GM19328 (cell line): ENCODE results near the gene SP100.
"Not testable (repeated sequence)": the region's sequence is repeated elsewhere in the genome, so short reads cannot be mapped to it uniquely, and the experiment has no call there.

Experiments used
- ATAC-seq: cut with Tn5 transposase; IDR thresholded peaks from one replicate; pipeline ENCODE4 v1.9.1; 2021; ENCODE audit warnings: mild to moderate bottlenecking, moderate library complexity; ENCODE audit not compliant: unreplicated experiment

The SP100 gene

GRCh38 chr2:230418341-230419016 lies 2.5 kb downstream of the SP100 start:
- no peak for ATAC-seq

DNA sequence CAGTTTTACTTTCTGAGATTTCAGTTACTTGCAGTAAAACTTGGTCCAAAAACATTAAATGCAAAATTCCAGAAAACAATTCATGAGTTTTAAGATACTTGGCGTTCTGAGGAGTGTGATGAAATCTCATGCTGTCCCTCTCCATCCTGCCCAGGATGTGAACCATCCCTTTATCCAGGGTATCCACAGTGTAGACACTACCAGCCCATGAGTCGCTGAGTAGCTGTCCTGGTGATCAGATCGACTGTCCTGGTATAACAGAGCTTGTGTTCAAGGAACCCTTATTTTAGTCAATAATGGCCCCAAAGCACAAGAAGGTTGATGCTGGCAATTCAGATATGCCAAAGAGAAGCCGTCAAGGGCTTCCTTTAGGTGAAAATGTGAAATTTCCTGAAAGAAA lies 3.2 kb downstream of the SP100 start:
- ATAC-seq: no peak

DNA sequence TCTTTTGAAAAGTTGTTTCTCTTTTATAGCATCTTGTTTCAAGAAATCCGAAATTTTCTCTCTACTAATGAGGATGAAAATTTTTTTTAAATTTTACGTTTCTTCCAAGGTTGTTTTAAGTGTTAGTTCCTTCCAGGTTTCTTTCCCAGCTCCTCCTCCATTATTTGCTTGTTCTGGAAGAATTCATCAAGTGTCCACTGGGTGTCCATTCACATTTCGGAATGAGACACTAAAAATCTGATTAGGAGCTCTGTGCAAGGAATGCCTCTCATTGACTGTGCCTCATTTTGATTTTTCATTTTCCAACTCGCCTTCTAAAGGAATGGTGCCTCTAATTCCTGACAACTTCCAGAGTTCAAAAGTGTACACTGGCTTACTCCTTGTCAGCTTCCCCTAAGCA lies 6.1 kb downstream of the SP100 start:
- ATAC-seq: no peak

- no peak for ATAC-seq
These were observed 8.0 kb downstream of the SP100 start for GRCh38 chr2:230423851-230424458.

DNA sequence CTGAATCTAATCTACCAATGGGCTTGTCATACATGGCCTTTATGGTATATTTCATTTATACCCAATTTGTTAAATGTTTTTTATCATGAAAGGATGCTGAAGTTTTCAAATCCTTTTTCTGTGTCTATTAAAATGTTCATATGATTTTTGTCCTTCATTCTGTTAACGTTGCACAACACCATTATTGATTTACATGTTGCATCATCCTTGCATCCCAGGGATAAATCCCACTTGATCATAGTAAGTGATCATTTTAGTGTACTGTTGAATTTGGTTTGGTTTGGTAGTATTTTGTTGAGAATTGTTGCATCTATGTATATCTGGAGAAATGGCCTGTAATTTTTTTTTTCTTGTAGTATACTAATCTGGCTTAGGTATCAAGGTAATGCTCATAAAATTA lies 9.4 kb downstream of the SP100 start:
- ATAC-seq: no peak

- ATAC-seq: no peak
These were observed 13.5 kb downstream of the SP100 start for GRCh38 chr2:230429513-230429912.

- ATAC-seq: no peak
These were observed 15.2 kb downstream of the SP100 start for GRCh38 chr2:230430957-230431910.

DNA sequence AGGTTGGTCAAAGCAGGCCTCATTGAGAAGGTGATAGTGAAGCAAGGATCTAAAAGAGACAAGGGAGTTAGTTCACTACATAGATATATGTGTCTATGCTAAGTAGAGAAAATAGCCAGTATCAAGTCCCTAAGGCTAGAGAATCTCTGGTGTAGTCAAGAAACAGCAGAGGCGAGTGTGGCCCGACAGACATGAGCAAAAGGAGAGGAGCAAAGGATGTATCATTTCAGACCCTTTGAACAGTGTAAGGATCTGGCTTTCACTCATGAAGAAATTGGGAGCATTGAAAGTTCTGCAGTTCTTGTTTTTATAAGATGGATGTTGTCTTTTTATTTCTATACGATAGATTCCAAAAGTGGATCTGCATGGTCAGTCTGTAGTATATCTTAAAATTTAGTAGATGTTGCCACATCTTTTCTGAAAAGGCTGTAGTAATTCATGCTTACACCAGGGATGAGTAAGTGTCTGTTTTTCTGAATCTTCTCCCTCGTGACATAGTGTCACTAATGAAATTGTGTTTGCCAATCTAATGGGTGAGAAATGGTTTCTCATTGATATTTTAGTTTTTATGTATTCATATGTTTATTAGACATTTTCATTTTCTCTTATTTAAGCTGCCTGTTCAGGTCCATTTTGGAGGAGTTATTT lies 18.8 kb downstream of the SP100 start:
- ATAC-seq: no peak

GRCh38 chr2:230435431-230435830 lies 19.4 kb downstream of the SP100 start:
- no peak for ATAC-seq

DNA sequence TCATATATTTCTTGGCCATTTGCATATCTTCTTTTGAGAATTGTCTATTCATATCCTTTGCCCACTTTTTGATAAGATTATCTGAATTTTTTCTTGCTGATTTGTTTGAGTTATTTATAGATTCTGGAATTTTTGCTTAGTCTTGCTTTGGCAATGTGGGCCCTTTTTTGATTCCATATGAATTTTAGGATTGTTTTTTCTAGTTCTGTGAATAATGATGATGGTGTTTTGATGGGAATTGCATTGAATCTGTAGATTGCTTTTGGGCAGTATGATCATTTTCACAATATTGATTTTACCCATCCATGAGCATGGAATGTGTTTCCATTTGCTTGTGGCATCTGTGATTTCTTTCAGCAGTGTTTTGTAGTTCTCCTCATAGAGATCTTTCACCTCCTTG lies 23.1 kb downstream of the SP100 start:
- ATAC-seq: not testable (repeated sequence)

- no peak for ATAC-seq
These were observed 23.6 kb downstream of the SP100 start for GRCh38 chr2:230439590-230439989.

DNA sequence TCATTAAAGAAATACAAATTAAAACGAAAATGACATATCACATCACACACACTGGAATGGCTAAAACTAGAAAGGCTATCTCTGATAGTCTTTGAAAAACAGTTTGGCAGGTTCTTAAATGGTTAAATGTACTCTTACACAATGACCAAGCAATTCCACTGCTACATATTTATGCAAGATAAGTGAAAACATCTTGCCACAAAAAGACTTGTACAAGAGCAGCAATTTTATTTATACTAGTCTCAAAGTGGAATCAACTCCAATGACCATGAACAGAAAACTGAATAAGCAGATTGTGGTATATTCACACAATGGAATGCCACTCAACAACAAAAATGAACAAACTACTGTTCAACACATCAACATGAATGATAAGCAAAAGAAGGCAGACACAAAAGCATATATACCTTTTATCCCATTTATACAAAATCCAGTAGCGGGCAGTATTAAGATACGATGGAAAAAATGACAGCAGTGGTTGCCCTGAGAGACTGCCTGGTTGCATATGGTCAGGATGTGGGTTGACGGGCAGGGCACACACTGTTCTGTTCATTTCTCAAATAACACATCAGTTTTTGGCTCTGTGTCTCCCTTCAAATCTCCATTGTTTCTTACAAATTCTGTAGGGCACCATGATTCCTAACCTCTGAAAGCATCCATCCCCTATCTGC lies 25.4 kb downstream of the SP100 start:
- ATAC-seq: no peak

- ATAC-seq: no peak
These were observed 27.5 kb downstream of the SP100 start for GRCh38 chr2:230443541-230443940.

- no peak for ATAC-seq
These were observed 28.8 kb downstream of the SP100 start for GRCh38 chr2:230444832-230445231.

- no peak for ATAC-seq
These were observed 31.0 kb downstream of the SP100 start for GRCh38 chr2:230447036-230447435.

DNA sequence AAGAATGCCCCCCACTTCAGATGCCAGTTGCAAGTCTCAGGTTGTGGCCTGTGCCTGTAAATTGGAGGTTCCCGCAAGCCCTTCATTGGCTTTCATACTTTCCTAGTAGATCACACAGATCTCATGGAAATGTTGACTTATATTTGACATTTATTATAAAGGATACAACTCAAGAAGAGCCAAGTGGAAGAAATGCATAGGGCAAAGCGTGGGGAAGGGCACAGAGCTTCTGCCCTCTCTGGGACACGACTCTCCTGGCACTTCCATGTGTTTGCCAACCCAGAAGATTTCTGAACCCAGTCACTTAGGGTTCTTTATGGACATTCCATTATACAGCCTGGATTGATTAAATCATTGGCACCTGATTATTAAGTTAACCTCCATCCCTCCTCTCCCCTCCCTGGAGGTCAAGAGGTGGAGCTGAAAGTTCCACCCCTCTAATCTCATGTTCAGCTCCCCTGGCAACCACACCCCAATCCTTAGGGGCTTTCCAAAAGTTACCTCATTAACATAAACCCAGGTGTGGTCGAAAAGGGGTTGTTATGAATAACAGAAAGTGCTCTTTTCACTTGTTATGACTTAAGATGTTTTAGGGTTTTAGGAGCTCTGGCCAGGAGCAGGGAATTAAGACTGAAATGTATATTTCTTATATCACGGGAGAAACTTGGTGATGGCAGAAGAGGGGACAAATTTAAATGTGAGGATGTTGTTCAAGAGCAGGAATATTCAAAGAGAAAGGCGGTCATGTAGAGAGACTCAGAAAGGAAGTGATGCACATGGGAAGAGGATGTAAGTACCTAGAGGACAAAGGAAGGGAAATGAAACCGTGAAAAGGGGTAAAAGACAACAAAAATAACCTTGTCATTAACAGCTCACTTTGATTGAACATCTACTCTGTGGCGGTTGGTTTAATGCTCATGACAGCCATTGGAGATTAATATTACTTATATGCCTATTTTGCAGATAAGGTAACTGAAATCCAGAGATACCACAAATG lies 31.8 kb downstream of the SP100 start:
- ATAC-seq: peak; percentile 66

DNA sequence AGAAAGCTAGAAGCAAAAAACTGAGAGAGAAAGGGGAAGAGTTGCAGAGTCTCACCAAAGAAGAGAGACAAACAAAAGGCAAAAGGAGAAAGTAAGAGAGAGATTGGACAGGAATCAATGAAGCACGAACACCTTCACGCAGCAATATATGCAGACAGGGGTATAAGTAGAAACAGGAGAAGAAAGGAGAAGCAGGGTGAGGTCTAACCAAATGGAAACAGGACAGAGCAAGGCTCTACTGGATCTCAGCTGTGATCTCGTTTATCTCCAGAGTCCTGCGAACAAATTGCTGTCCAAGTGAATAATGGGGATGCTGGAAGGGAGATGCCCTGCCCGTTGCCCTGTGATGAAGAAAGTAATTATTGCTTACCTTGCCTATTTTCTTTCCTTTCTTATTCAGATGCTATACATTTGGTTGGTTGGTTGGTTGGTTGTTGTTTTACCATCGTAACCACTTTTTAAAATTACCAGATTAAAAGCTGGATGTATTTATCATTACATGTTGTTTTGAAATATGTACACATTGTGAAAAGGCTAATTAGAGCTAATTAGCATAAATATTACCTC lies 34.0 kb downstream of the SP100 start:
- ATAC-seq: no peak

DNA sequence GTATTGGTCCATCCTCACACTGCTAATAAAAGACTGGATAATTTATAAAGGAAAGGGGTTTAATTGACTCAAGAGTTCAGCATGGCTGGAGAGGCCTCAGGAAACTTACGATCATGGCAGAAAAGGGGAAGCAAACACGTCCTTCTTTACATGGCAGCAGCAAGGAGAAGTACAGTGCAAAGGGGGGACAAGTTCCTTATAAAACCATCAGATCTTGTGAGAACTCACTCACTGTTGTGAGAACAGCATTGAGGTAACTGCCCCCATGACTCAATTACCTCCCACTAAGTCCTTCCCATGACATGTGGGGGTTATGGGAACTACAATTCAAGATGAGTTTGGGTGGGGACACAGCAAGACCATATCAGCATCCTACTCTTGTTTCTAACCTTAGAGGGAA lies 37.0 kb downstream of the SP100 start:
- no peak for ATAC-seq

DNA sequence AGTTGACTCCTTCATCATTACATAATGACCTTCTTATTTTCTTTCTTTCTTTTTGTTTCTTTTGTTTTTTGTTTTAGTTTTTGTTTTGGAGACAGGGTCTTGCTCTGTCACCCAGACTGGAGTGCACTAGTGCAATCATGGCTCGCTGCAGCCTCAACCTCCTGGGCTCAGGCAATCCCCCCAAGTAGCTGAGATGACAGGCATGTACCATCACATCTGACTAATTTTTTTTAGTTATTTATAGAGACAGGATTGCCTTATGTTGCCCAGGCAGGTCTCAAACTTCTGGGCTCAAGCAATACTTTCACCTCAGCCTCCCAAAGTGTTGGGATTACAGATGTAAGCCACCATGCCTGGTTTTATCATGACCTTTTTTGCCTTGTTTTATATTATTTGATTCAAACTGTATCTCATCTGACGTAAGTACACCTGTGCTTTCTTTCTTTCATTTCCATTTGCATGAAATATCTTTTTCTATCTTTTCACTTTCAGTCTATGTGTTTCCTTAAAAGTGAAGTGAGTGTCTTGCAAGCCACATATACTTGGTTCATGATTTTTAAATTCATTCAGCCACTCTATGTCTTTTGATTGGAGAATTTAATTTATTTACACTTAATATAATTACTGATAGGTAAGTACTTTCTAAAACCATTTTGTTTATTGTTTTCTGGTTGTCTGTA lies 39.1 kb downstream of the SP100 start:
- ATAC-seq: no peak
